GM12878 (cell line): Measurements from ENCODE around the gene BCHE. TPM values are rescaled to one million over a fixed set of nuclear protein-coding genes. Genes with fewer than 3 reads are reported as not detected.
A peak's percentile ranks its signal among the peaks of the same experiment; 100 is the strongest.

Source experiments
- ATAC-seq: fragments of 200-7000 bp; cut with Tn5 transposase; 3 replicates; pipeline ENCODE4 v1.9.1; 2020; ENCODE audit warnings: mild to moderate bottlenecking, moderate library complexity
- BruUV-seq: library from RNA; stranded (reverse); fragments of 400-500 nt; replicated peaks from 2 replicates; lab custom pipeline; 2021; lab: Mats Ljungman, UMichigan
- CTCF ChIA-PET: fragments of 300-600 bp; sonication (Branson Sonifier 250); formaldehyde crosslinking; extraction: SDS; loops from one replicate; lab custom pipeline; 2021; ENCODE audit warnings: inconsistent platforms; lab: Yijun Ruan, JAX
- POLR2A ChIA-PET: fragments of 350-600 bp; formaldehyde crosslinking; extraction: SDS; loops from one replicate; lab custom pipeline; 2021; ENCODE audit warnings: inconsistent platforms; lab: Charles Lee
- RAD21 ChIA-PET: fragments of 300-600 bp; sonication (Branson Sonifier 250); formaldehyde crosslinking; loops from one replicate; lab custom pipeline; 2023; ENCODE audit warnings: antibody characterized with exemption; ENCODE audit not compliant: unreplicated experiment; lab: Charles Lee
- SMC1A ChIA-PET: fragments of 300-600 bp; sonication (Branson Sonifier 250); formaldehyde crosslinking; loops from one replicate; lab custom pipeline; 2023; ENCODE audit not compliant: unreplicated experiment, uncharacterized antibody; lab: Charles Lee
- DNase-seq: peaks from one replicate; pipeline ENCODE4 v3.0.0-alpha.2; 2011; ENCODE audit warnings: low read depth, low spot score
- FAIRE-seq: peaks from 3 replicates; lab custom pipeline; 2011; peaks lifted over from hg19 to GRCh38; lab: Jason Lieb, UNC
- H2AFZ ChIP-seq: 2 replicates; pipeline ENCODE4 v1.6.0; 2011; ENCODE audit warnings: low read depth, low read length, control low read depth; ENCODE audit not compliant: control insufficient read depth
- H3K27ac ChIP-seq: 2 replicates; pipeline ENCODE4 v1.5.1; 2011; ENCODE audit warnings: control low read depth; ENCODE audit not compliant: control insufficient read depth, insufficient read depth
- H3K27me3 ChIP-seq, 2 experiments: replicated peaks in 1 of 2; 2 replicates each; pipeline versions ENCODE4 v1.6.0 to v1.6.1; 2011; ENCODE audit warnings: low read length in 1 of 2; ENCODE audit not compliant: control insufficient read depth in 2 of 2, insufficient read depth in 2 of 2
- H3K36me3 ChIP-seq, 2 experiments: 2 replicates each; pipeline ENCODE4 v1.5.1; 2011; ENCODE audit warnings: low read length in 1 of 2; ENCODE audit not compliant: control insufficient read depth in 2 of 2, insufficient read depth in 2 of 2
- H3K4me1 ChIP-seq: 2 replicates; pipeline ENCODE4 v1.6.1; 2011; ENCODE audit warnings: mild to moderate bottlenecking, low read length, moderate library complexity, mixed read lengths; ENCODE audit not compliant: control insufficient read depth, insufficient read depth
- H3K4me2 ChIP-seq: 2 replicates; pipeline ENCODE4 v1.6.0; 2011; ENCODE audit warnings: control low read depth; ENCODE audit not compliant: control insufficient read depth, insufficient read depth
- H3K4me3 ChIP-seq: fragments of 200-600 bp; sonication (generic); 2 replicates; pipeline ENCODE4 v1.5.1; 2016
- H3K79me2 ChIP-seq: 2 replicates; pipeline ENCODE4 v1.6.0; 2011; ENCODE audit warnings: low read length; ENCODE audit not compliant: control insufficient read depth, insufficient read depth
- H3K9ac ChIP-seq: 2 replicates; pipeline ENCODE4 v1.8.0; 2011; ENCODE audit warnings: low read length, control low read depth, mixed read lengths; ENCODE audit not compliant: control insufficient read depth, insufficient read depth
- H3K9me3 ChIP-seq: replicated peaks from 3 replicates; pipeline ENCODE4 v1.5.1; 2011; ENCODE audit warnings: mild to moderate bottlenecking, low read length; ENCODE audit not compliant: control insufficient read depth, insufficient read depth
- H4K20me1 ChIP-seq: 2 replicates; pipeline ENCODE4 v1.6.0; 2011; ENCODE audit not compliant: control insufficient read depth, insufficient read depth
- ATF3 ChIP-seq: IDR thresholded peaks from 2 replicates; pipeline ENCODE4 v1.6.1; 2011; ENCODE audit warnings: low read depth, mild to moderate bottlenecking, low read length, moderate library complexity, borderline replicate concordance; ENCODE audit errors: extremely low read depth
- CBFB ChIP-seq: IDR thresholded peaks from 2 replicates; pipeline ENCODE4 v1.6.1; 2016; ENCODE audit warnings: antibody characterized with exemption, low read depth
- CBX5 ChIP-seq: sonication (generic); IDR thresholded peaks from 2 replicates; pipeline ENCODE4 v1.6.1; 2016; ENCODE audit warnings: low read depth, moderate library complexity, mild to moderate bottlenecking, inconsistent platforms
- MTA3 ChIP-seq: IDR thresholded peaks from 2 replicates; pipeline ENCODE4 v1.6.1; 2012; ENCODE audit warnings: low read length, inconsistent platforms, borderline replicate concordance
- PAX5 ChIP-seq: IDR thresholded peaks from 2 replicates; pipeline ENCODE4 v1.6.1; 2011; ENCODE audit warnings: low read depth, low read length, borderline replicate concordance
- SREBF1 ChIP-seq: IDR thresholded peaks from 2 replicates; pipeline ENCODE4 v1.6.1; 2012; ENCODE audit warnings: mild to moderate bottlenecking, low read length
- in situ Hi-C: fragments of 300-500 bp; cut with MboI; formaldehyde crosslinking; loops from 9 replicates; pipeline ENCODE4 v1.14.3; 2018; ENCODE audit warnings: mixed read lengths
- intact Hi-C: fragments of 100-400 bp; cut with micrococcal nuclease; formaldehyde crosslinking; loops from one replicate; pipeline ENCODE4 v1.14.2; 2022; ENCODE audit not compliant: unreplicated experiment
- polyA plus RNA-seq, 11 experiments: library from polyadenylated mRNA; depleted of rRNA in 4 of 11; unstranded in 6 of 11; stranded (reverse) in 5 of 11; fragments of >200 nt; fragmentation: Nextera tagmentation in 4 of 11; fragmentation: Illumina TruSeq in 1 of 11; extraction: Ambion mirVana in 4 of 11; extraction: Trizol in 1 of 11; gene quantifications; 1 replicate in 1 of 11; 2 replicates in 10 of 11; pipeline versions ENCODE4 v1.2.1 to v1.2.3, GENCODE V29; 2011 to 2016; ENCODE audit warnings: inconsistent platforms in 2 of 11, missing spikeins in 2 of 11, low read depth in 1 of 11
- total RNA-seq, 4 experiments: library from RNA; depleted of rRNA in 3 of 4; stranded (reverse); fragments of >200 nt in 3 of 4; fragmentation: Illumina TruSeq in 1 of 4; extraction: Trizol in 1 of 4; gene quantifications; 2 replicates each; pipeline versions ENCODE4 v1.2.1 to v1.2.3, GENCODE V29; 2013 to 2021
- TF ChIP-seq, protein P1 (sequence below): IDR thresholded peaks from 2 replicates; pipeline ENCODE4 v1.6.1; 2011; ENCODE audit warnings: borderline replicate concordance, low read depth, mild to moderate bottlenecking, moderate library complexity, low read length; ENCODE audit not compliant: insufficient read depth, poor library complexity, severe bottlenecking
- TF ChIP-seq, protein P2 (sequence below): IDR thresholded peaks from 2 replicates; pipeline ENCODE4 v1.6.1; 2012; ENCODE audit warnings: low read length, inconsistent platforms

BCHE gene
- total and polyA plus RNA-seq, 10 of the 15 experiments (the other 5 are each of a cell fraction or from before 2014, with no cell fraction given) = 16.8 to 233 (median 29.3) TPM

DNA sequence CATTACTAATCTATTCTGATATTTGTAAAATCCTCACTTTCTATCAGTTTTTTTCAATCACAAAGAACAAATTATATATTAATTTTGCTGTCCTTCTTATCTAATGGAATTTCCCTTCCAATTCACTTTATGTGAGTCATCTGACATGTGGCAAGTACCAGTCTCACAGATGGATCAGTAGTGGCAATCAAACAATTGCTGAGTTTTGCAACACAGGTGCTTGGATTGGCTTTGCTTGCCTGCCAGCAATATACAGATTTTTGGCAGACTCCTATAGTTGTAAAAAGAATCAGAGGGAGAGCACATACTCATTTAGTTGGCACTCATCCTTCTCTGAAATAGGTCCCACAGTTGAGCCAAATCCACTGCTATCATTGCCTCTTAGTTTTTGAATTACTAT lies 83.7 kb downstream of the BCHE start:
- no peak overlapping the region for H3K9ac ChIP-seq
- RAD21 ChIA-PET = interaction anchor here (0.6 kb wide), 1 partner anchor 8 kb away, joined by 3 read pairs; no protein-coding TSS in a partner anchor
- no TSS peak for BruUV-seq
- SMC1A ChIA-PET = interaction anchor here (0.6 to 1.9 kb wide), 6 partner anchors 11 to 70 kb away, joined by 3 to 7 read pairs (median 3); no protein-coding TSS in a partner anchor
- intact Hi-C loops = no loop called here
- no peaks in the 10 kb centered on the region for H3K79me2 ChIP-seq
- no peak overlapping the region for H3K4me3 ChIP-seq
- no peak overlapping the region for H3K4me2 ChIP-seq
- no peak for FAIRE-seq
- in situ Hi-C loops = no loop called here
- CTCF ChIA-PET = no interaction called here
- no peaks in the 10 kb centered on the region for H3K27me3 ChIP-seq
- no peak overlapping the region for H2AFZ ChIP-seq
- no peaks in the 10 kb centered on the region for H3K9me3 ChIP-seq
- POLR2A ChIA-PET = no interaction called here
- no peaks in the 10 kb centered on the region for H3K4me1 ChIP-seq
- H3K27ac ChIP-seq = no peak overlapping the region
- H4K20me1 ChIP-seq = no peaks in the 10 kb centered on the region
- TF ChIP-seq CBX5 (no peak), PAX5 (no peak), CBFB (no peak), SREBF1 (no peak), MTA3 (no peak), ATF3 (no peak)
- TF ChIP-seq, protein P1, sequence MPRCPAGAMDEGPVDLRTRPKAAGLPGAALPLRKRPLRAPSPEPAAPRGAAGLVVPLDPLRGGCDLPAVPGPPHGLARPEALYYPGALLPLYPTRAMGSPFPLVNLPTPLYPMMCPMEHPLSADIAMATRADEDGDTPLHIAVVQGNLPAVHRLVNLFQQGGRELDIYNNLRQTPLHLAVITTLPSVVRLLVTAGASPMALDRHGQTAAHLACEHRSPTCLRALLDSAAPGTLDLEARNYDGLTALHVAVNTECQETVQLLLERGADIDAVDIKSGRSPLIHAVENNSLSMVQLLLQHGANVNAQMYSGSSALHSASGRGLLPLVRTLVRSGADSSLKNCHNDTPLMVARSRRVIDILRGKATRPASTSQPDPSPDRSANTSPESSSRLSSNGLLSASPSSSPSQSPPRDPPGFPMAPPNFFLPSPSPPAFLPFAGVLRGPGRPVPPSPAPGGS = no peak
- TF ChIP-seq, protein P2, sequence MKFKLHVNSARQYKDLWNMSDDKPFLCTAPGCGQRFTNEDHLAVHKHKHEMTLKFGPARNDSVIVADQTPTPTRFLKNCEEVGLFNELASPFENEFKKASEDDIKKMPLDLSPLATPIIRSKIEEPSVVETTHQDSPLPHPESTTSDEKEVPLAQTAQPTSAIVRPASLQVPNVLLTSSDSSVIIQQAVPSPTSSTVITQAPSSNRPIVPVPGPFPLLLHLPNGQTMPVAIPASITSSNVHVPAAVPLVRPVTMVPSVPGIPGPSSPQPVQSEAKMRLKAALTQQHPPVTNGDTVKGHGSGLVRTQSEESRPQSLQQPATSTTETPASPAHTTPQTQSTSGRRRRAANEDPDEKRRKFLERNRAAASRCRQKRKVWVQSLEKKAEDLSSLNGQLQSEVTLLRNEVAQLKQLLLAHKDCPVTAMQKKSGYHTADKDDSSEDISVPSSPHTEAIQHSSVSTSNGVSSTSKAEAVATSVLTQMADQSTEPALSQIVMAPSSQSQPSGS = no peak
- TF ChIP-seq, all 136 proteins: peak for 0
- no peak for DNase-seq
- peak; percentile 39 for ATAC-seq
- H3K36me3 ChIP-seq = no peaks in the 10 kb centered on the region
